DND-41 (cell line): ENCODE results near the gene RBM22.

Source experiments
- EZH2 ChIP-seq: IDR thresholded peaks from 3 replicates; pipeline ENCODE4 v1.6.1; 2012; ENCODE audit warnings: borderline replicate concordance, low read depth, mild to moderate bottlenecking, moderate library complexity, low read length, inconsistent platforms; ENCODE audit not compliant: severe bottlenecking
- TF ChIP-seq, protein P1 (sequence below): IDR thresholded peaks from 2 replicates; pipeline ENCODE4 v1.5.1; 2012; ENCODE audit warnings: borderline replicate concordance, low read length, moderate library complexity, mild to moderate bottlenecking; ENCODE audit not compliant: poor library complexity, severe bottlenecking; ENCODE audit errors: extremely low read depth

DNA sequence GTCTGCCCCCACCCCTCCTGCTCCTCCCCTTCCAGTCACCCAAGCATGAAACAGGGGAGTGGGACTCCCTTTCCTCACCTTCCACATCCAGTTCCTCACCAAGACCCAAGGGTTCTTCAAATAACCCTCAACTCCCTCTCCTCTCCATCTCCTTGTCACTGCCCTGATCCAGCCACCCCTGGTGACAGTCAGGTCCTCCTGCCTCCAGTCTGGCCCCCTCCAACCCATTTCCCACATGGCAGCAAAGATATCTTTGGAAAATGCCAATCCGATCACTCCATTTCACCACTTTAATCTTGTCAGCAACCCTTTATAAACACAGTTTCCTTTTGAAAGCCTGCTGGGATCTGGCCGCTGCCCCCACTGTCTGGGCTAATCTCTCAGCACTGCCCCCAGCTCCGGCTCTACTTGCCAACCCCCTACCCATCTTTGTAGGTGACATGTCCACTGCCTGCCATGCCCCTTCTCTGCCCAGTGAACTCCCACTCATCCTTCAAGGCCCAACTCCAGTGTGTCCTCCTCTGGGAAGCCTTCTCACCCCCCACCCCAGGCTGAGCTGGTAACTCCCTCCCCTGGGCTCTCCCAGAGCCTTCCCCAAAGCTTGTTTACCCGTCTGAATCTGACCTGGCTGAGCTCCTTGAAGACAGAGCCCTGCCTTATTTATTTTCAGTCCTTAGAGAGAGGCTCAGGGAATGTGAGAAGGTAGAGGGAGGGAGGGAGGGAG, 40.6 kb downstream of the RBM22 start:
- TF ChIP-seq, protein P1, sequence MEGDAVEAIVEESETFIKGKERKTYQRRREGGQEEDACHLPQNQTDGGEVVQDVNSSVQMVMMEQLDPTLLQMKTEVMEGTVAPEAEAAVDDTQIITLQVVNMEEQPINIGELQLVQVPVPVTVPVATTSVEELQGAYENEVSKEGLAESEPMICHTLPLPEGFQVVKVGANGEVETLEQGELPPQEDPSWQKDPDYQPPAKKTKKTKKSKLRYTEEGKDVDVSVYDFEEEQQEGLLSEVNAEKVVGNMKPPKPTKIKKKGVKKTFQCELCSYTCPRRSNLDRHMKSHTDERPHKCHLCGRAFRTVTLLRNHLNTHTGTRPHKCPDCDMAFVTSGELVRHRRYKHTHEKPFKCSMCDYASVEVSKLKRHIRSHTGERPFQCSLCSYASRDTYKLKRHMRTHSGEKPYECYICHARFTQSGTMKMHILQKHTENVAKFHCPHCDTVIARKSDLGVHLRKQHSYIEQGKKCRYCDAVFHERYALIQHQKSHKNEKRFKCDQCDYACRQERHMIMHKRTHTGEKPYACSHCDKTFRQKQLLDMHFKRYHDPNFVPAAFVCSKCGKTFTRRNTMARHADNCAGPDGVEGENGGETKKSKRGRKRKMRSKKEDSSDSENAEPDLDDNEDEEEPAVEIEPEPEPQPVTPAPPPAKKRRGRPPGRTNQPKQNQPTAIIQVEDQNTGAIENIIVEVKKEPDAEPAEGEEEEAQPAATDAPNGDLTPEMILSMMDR = no peak
- no peak for TF ChIP-seq EZH2
